ENCODE results near the gene EEA1. TPM values are rescaled to one million over a fixed set of nuclear protein-coding genes. Genes with fewer than 3 reads are reported as not detected.
"Not testable (repeated sequence)": the region's sequence is repeated elsewhere in the genome, so short reads cannot be mapped to it uniquely, and the experiment has no call there.

The EEA1 gene
- total and polyA plus RNA-seq, 2 experiments from 2014 or later = 19.1 to 20.7 TPM

DNA sequence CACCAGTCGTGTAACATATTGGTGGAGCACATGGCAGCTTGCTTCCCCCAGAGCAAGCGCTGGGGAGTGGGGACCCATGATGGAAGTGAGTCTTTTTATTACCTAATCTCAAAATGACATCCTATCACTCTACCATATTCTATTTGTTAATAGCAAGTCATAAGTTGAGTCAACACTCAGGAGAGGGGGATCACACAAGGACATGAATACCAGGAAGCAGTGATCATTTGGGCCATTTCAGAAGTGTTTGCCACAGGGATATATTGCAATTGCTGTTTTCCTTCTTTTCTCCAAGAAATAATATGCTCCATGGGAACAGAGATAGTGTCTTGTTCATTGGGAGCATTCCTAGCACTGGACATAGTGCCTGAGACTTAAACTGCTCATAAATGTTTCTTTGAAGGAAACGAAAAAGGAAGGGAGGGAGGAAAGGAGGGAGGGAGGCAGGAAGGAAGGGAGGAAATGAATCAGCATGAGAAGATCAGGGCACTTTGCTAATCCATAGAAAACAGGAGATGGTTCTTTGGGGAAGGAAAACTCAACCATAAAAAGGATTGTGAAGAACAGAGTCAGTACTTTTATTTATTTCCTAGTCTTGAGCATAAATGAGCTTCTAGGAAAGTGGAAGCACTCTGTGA, 39.2 kb upstream of the EEA1 start:
- H3K9me2 ChIP-seq (replicated peaks; ENCODE audit: insufficient read depth) = no peaks in the 10 kb centered on the region
- H3K4me2 ChIP-seq = no peak overlapping the region
- no peak overlapping the region for H2AFZ ChIP-seq
- no peak overlapping the region for H3K27ac ChIP-seq
- TF ChIP-seq EZH2phosphoT487 (IDR thresholded peaks at IDR 0.05; ENCODE audit: low read depth, severe bottlenecking, unreplicated experiment) (no peak), EZH2 (IDR thresholded peaks at IDR 0.05; ENCODE audit: borderline replicate concordance) (no peak)
- TF ChIP-seq, protein P1, sequence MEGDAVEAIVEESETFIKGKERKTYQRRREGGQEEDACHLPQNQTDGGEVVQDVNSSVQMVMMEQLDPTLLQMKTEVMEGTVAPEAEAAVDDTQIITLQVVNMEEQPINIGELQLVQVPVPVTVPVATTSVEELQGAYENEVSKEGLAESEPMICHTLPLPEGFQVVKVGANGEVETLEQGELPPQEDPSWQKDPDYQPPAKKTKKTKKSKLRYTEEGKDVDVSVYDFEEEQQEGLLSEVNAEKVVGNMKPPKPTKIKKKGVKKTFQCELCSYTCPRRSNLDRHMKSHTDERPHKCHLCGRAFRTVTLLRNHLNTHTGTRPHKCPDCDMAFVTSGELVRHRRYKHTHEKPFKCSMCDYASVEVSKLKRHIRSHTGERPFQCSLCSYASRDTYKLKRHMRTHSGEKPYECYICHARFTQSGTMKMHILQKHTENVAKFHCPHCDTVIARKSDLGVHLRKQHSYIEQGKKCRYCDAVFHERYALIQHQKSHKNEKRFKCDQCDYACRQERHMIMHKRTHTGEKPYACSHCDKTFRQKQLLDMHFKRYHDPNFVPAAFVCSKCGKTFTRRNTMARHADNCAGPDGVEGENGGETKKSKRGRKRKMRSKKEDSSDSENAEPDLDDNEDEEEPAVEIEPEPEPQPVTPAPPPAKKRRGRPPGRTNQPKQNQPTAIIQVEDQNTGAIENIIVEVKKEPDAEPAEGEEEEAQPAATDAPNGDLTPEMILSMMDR (IDR thresholded peaks at IDR 0.05; ENCODE audit: poor library complexity) = no peak
- DNase-seq (ENCODE audit: low spot score) = no peak
- H3K36me3 ChIP-seq (replicated peaks; ENCODE audit: insufficient read depth, low read depth) = no peaks in the 10 kb centered on the region
- no peaks in the 10 kb centered on the region for H3K4me1 ChIP-seq (ENCODE audit: insufficient read depth)
- 85% methylated on average over 3 of the region's 3 CpGs for WGBS (ENCODE audit: low lambda C conversion rate, missing lambda C conversion rate)
- H4K20me1 ChIP-seq (ENCODE audit: insufficient read depth, poor library complexity, severe bottlenecking) = no peaks in the 10 kb centered on the region
- H3K9me3 ChIP-seq (ENCODE audit: low read depth) = no peaks in the 10 kb centered on the region
- no peak overlapping the region for H3K4me3 ChIP-seq
- H3K27me3 ChIP-seq = no peaks in the 10 kb centered on the region
- H3K79me2 ChIP-seq = no peaks in the 10 kb centered on the region

- not testable (repeated sequence) for H3K9me3 ChIP-seq (ENCODE audit: low read depth); H4K20me1 ChIP-seq (ENCODE audit: insufficient read depth, poor library complexity, severe bottlenecking); H3K36me3 ChIP-seq (replicated peaks; ENCODE audit: insufficient read depth, low read depth); H3K27ac ChIP-seq; H3K27me3 ChIP-seq; H3K9me2 ChIP-seq (replicated peaks; ENCODE audit: insufficient read depth); DNase-seq (ENCODE audit: low spot score); H3K79me2 ChIP-seq; H2AFZ ChIP-seq; H3K4me1 ChIP-seq (ENCODE audit: insufficient read depth); H3K4me3 ChIP-seq; H3K4me2 ChIP-seq
- WGBS (ENCODE audit: low lambda C conversion rate, missing lambda C conversion rate) = 42% methylated on average over 1 of the region's 1 CpG
These were observed 35.3 kb upstream of the EEA1 start for GRCh38 chr12:92964378-92964777.

- DNase-seq (ENCODE audit: low spot score) = no peak
- H2AFZ ChIP-seq = no peak overlapping the region
- H3K4me2 ChIP-seq = no peak overlapping the region
- no peaks in the 10 kb centered on the region for H3K27me3 ChIP-seq
- H4K20me1 ChIP-seq (ENCODE audit: insufficient read depth, poor library complexity, severe bottlenecking) = no peaks in the 10 kb centered on the region
- H3K27ac ChIP-seq = no peak overlapping the region
- H3K9me3 ChIP-seq (ENCODE audit: low read depth) = no peaks in the 10 kb centered on the region
- 91% methylated on average over 3 of the region's 3 CpGs for WGBS (ENCODE audit: low lambda C conversion rate, missing lambda C conversion rate)
- TF ChIP-seq EZH2 (IDR thresholded peaks at IDR 0.05; ENCODE audit: borderline replicate concordance) = no peak
- H3K4me1 ChIP-seq (ENCODE audit: insufficient read depth) = no peaks in the 10 kb centered on the region
- H3K36me3 ChIP-seq (replicated peaks; ENCODE audit: insufficient read depth, low read depth) = no peaks in the 10 kb centered on the region
- no peak overlapping the region for H3K4me3 ChIP-seq
- no peaks in the 10 kb centered on the region for H3K9me2 ChIP-seq (replicated peaks; ENCODE audit: insufficient read depth)
- no peaks in the 10 kb centered on the region for H3K79me2 ChIP-seq
These were observed 32.9 kb upstream of the EEA1 start for GRCh38 chr12:92961949-92962348.

DNA sequence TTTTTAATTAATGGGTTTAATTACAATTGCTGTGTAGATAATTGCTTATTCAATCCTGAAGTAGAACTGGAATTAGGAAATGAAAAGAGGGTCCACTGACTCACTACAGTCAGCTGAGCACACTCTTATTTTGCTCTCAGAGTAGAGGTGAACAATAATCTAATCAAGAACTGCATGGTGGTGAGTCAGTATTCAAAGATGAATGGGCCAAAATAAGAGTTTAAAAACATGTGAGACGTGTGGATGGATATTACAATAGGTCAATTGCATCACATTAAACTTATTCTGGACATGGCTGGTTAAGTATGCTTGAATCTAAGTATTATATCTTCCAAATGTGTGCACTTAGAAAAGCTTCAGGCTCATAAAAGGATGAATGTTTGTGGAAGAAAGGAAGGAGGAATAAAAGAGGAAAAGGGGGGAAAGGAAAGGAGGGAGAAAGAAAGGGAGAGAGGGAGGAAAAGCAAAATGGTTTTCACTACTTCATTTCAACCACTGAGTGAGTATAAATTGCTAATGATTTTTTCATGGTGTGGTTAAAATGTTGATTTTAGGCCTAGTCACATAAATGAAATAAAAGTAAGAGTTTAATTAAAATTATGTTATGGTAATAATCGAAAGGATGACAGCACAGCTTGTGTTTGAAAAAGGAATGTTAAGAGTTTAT, 27.0 kb upstream of the EEA1 start:
- Histone ChIP-seq H3K27ac (no peak overlapping the region), H3K36me3 (replicated peaks; ENCODE audit: insufficient read depth, low read depth) (no peaks in the 10 kb centered on the region), H3K4me3 (no peak overlapping the region), H3K79me2 (no peaks in the 10 kb centered on the region), H3K9me3 (ENCODE audit: low read depth) (no peaks in the 10 kb centered on the region), H4K20me1 (ENCODE audit: insufficient read depth, poor library complexity, severe bottlenecking) (no peaks in the 10 kb centered on the region), H2AFZ (no peak overlapping the region), H3K27me3 (no peaks in the 10 kb centered on the region), H3K4me2 (no peak overlapping the region), H3K4me1 (ENCODE audit: insufficient read depth) (no peaks in the 10 kb centered on the region), H3K9me2 (replicated peaks; ENCODE audit: insufficient read depth) (no peaks in the 10 kb centered on the region)
- 94% methylated on average over 2 of the region's 2 CpGs for WGBS (ENCODE audit: low lambda C conversion rate, missing lambda C conversion rate)
- TF ChIP-seq EZH2 (IDR thresholded peaks at IDR 0.05; ENCODE audit: borderline replicate concordance) (no peak), EZH2phosphoT487 (IDR thresholded peaks at IDR 0.05; ENCODE audit: low read depth, severe bottlenecking, unreplicated experiment) (no peak)
- TF ChIP-seq, protein P1 (IDR thresholded peaks at IDR 0.05; ENCODE audit: poor library complexity) = no peak
- DNase-seq (ENCODE audit: low spot score) = no peak

Data from hepatocyte (in vitro differentiated cells).